Measurements from ENCODE around the gene LMF2. TPM values are rescaled to one million over a fixed set of nuclear protein-coding genes. Genes with fewer than 3 reads are reported as not detected.

Gene LMF2
- total and polyA plus RNA-seq, 7 experiments from 2014 or later, result 15.0 to 133 (median 114) TPM

DNA sequence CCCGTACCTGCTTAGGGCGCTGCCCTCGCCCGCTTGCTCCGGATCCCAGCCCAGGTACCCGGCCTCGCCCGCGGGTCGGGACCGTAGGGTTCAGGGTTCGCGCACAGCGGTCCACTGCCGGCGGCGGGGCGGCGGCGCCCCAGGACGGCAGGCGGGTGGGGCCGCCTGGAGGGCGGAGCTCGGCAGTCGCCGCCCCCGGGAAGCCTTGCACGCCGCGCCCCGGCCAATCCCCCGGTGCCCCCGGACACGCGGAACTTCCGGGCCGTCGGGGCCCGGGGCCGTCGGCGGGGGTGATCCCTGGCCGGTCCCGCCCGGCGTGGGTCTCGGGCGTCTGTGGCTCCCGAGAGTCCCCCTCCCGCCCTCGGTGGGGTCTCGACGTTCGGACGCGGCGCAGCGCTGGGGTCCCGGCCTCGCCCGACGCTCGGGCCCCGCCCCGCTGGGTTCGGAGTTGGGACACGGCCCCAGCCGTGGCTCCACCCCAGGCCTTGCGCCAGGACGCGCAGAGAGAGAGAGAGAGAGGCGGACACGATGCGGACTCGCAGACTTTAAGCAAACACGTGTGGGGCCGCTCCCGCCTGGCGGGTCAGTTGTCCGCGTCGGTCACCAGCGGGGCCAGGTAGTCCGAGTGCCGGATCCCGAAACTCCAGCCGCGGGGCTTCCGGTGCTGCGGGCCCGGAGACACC is 22.5 kb upstream of the LMF2 start, which contains the start of gene TYMP:
TYMP (minus strand) TSS at position 116 of the 683 bp plus-strand sequence. CDS start 303 bp downstream, outside the sequence.
- Mint-ChIP-seq H3K27ac (peak within 1 kb of the TSS in 7 of 9 donors; percentile 84 to 100 (median 92)), H3K36me3 (peaks cover 0 to 23% (median 0%) of the 10 kb centered on the region in 5 donors), H3K4me1 (peaks cover 0 to 49% (median 30%) of the 10 kb centered on the region in 7 donors), H3K27me3 (peaks cover 0 to 5% (median 0%) of the 10 kb centered on the region in 5 donors), H3K9me3 (no peaks in the 10 kb centered on the region), H3K4me3 (peak within 1 kb of the TSS; percentile 80 to 96 (median 87))
- Histone ChIP-seq H3K27ac (ENCODE audit: low read depth, low read length) (peak within 1 kb of the TSS; percentile 84), H3K36me3 (ENCODE audit: control insufficient read depth in 2 of 3, insufficient read depth in 3 of 3, low read length in 3 of 3) (no peaks in the 10 kb centered on the region), H3K4me1 (ENCODE audit: control insufficient read depth in 2 of 2, insufficient read depth in 2 of 2, low read length in 2 of 2) (peaks cover 5 to 14% of the 10 kb centered on the region in 2 donors), H3K4me3 (ENCODE audit: low read length) (peak within 1 kb of the TSS; percentile 86), H3K9me3 (ENCODE audit: control insufficient read depth in 2 of 3, low read length in 3 of 3) (no peaks in the 10 kb centered on the region), H3K27me3 (ENCODE audit: control insufficient read depth in 2 of 2, insufficient read depth in 2 of 2, low read length in 2 of 2) (no peaks in the 10 kb centered on the region)
- DNase-seq (peak in 4 of 9 donors; percentile 33 to 89 (median 52)), ATAC-seq (peak; percentile 23)
- intact Hi-C loops (cut with micrococcal nuclease), result loop anchor here (1.0 to 10.0 kb wide), 6 partner anchors 15 to 565 kb away; partner anchors contain the start of genes HDAC10 (in 1 of the 2), KLHDC7B (in 1 of the 2), NCAPH2 (in 1 of the 2) and PIM3 (in 1 of the 2)
- CTCF ChIA-PET, result interaction anchor here (1.0 to 1.1 kb wide), 2 partner anchors 33 to 91 kb away, joined by 3 read pairs; partner anchors contain the start of gene SYCE3
- POLR2A ChIA-PET, result interaction anchor here (0.6 to 7.1 kb wide), 7 partner anchors 9 to 98 kb away, joined by 3 to 127 read pairs (median 77); partner anchors contain the start of genes ARSA, LMF2 and NCAPH2

DNA sequence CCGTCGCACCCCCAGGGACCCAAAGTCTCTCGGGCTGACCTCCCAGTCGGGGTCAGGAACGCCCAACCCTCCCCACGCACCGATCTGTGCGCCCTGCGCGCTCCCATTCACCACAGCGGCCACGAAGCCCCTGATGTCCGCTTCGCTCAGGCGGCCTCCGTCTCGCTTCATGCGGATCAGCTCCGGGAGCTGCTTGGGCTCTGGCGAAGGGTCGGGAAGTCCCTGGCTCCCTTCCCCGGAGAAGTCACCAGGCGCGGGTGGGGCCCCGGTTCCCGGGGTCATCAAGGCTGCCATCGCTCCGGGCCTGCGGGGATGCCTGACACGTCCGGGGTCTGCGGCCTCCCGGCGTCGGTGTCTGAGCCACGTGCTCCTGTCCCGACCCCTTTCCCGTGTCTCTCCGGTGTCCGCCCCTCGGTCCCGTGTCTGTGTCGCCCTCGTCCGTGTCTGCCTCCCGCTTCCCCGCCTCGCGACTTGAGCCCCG is 22.0 kb upstream of the LMF2 start:
- ChIA-PET POLR2A (interaction anchor here (0.6 to 7.1 kb wide), 7 partner anchors 10 to 99 kb away, joined by 3 to 127 read pairs (median 77); partner anchors contain the start of genes ARSA, LMF2 and NCAPH2), CTCF (interaction anchor here (1.0 to 1.1 kb wide), 2 partner anchors 34 to 92 kb away, joined by 3 read pairs; partner anchors contain the start of gene SYCE3)
- H3K9me3 Mint-ChIP-seq, result no peaks in the 10 kb centered on the region
- H3K9me3 ChIP-seq (ENCODE audit: control insufficient read depth in 2 of 3, low read length in 3 of 3), result no peaks in the 10 kb centered on the region
- peaks cover 5 to 51% (median 34%) of the 10 kb centered on the region in 7 donors for H3K4me1 Mint-ChIP-seq
- peak overlapping the region in 4 of 10 donors; percentile 26 to 92 (median 62) for H3K4me3 Mint-ChIP-seq
- no peaks in the 10 kb centered on the region for H3K27me3 ChIP-seq (ENCODE audit: control insufficient read depth in 2 of 2, insufficient read depth in 2 of 2, low read length in 2 of 2)
- H3K4me1 ChIP-seq (ENCODE audit: control insufficient read depth in 2 of 2, insufficient read depth in 2 of 2, low read length in 2 of 2), result peaks cover 9 to 19% of the 10 kb centered on the region in 2 donors
- H3K36me3 ChIP-seq (ENCODE audit: control insufficient read depth in 2 of 3, insufficient read depth in 3 of 3, low read length in 3 of 3), result no peaks in the 10 kb centered on the region
- peak overlapping the region in 5 of 9 donors; percentile 48 to 90 (median 72) for H3K27ac Mint-ChIP-seq
- H3K27me3 Mint-ChIP-seq, result peaks cover 0 to 7% (median 0%) of the 10 kb centered on the region in 5 donors
- peak in 1 of 9 donors; percentile 19 for DNase-seq
- H3K4me3 ChIP-seq (ENCODE audit: low read length), result peak overlapping the region; percentile 20
- peak overlapping the region; percentile 84 for H3K27ac ChIP-seq (ENCODE audit: low read depth, low read length)
- no peak for ATAC-seq
- peaks cover 0 to 27% (median 0%) of the 10 kb centered on the region in 5 donors for H3K36me3 Mint-ChIP-seq
- intact Hi-C loops (cut with micrococcal nuclease), result loop anchor here (5.0 kb wide), 3 partner anchors 57 to 337 kb away; partner anchors contain the start of gene HDAC10 (in 1 of the 2)

- intact Hi-C loops (cut with micrococcal nuclease), result loop anchor here (5.0 kb wide), 3 partner anchors 57 to 337 kb away; partner anchors contain the start of gene HDAC10 (in 1 of the 2)
- H3K27ac Mint-ChIP-seq, result peak overlapping the region in 6 of 9 donors; percentile 28 to 90 (median 79)
- Histone ChIP-seq H3K9me3 (ENCODE audit: control insufficient read depth in 2 of 3, low read length in 3 of 3) (no peaks in the 10 kb centered on the region), H3K27me3 (ENCODE audit: control insufficient read depth in 2 of 2, insufficient read depth in 2 of 2, low read length in 2 of 2) (no peaks in the 10 kb centered on the region), H3K4me1 (ENCODE audit: control insufficient read depth in 2 of 2, insufficient read depth in 2 of 2, low read length in 2 of 2) (peaks cover 14 to 23% of the 10 kb centered on the region in 2 donors), H3K4me3 (ENCODE audit: low read length) (no peak overlapping the region), H3K36me3 (ENCODE audit: control insufficient read depth in 2 of 3, insufficient read depth in 3 of 3, low read length in 3 of 3) (peaks cover 0 to under 1% (median 0%) of the 10 kb centered on the region in 3 experiments), H3K27ac (ENCODE audit: low read depth, low read length) (no peak overlapping the region)
- DNase-seq (no peak), ATAC-seq (no peak)
- peaks cover 8 to 48% (median 32%) of the 10 kb centered on the region in 7 donors for H3K4me1 Mint-ChIP-seq
- peaks cover 0 to 8% (median 0%) of the 10 kb centered on the region in 5 donors for H3K27me3 Mint-ChIP-seq
- H3K9me3 Mint-ChIP-seq, result no peaks in the 10 kb centered on the region
- ChIA-PET POLR2A (interaction anchor here (0.6 to 7.1 kb wide), 9 partner anchors 10 to 297 kb away, joined by 3 to 127 read pairs (median 6); partner anchors contain the start of genes ARSA, KLHDC7B, LMF2 and NCAPH2), CTCF (interaction anchor here (1.1 to 1.7 kb wide), 3 partner anchors 11 to 93 kb away, joined by 3 to 6 read pairs (median 4); partner anchors contain the start of gene SYCE3)
- H3K4me3 Mint-ChIP-seq, result peak overlapping the region in 9 of 10 donors; percentile 42 to 92 (median 58)
- H3K36me3 Mint-ChIP-seq, result peaks cover 0 to 29% (median 0%) of the 10 kb centered on the region in 5 donors
Measured at GRCh38 chr22:50528682-50529415, 21.3 kb upstream of the LMF2 start.

DNA sequence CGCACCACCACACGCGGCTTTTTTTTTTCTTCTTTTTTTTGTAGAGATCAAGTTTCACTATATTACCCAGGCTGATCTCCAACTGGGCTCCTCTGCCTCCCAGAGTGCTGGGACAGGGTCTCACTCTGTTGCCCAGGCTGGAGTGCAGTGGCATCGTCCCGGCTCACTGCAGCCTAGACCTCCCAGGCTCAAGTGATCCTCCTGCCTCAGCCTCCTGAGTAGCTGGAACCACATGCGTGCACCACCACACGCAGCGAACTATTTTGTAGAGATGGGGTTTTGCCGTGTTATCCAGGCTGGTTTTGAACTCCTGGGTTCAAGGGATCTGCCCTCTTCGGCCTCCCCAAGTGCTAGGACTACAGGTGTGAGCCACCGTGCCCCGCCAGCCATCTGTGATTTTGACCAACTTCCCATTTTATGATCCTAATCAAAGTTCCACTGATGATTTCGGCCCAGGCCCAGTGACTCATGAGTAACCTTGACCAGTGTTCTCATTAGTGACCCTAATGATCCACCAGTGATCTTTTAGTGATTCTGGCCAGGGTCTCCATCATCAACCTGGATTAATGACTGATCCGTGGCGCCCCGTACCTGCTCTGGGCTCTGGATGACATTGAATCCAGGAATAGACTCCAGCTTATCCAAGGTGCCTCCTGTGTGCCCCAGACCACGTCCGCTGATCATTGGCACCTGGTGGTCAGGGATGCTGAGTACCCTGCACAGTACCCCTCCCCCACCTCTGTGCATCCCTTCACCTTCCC is 20.6 kb upstream of the LMF2 start:
- DNase-seq, result no peak
- no peak overlapping the region for H3K4me3 ChIP-seq (ENCODE audit: low read length)

More for the DNA sequence above, 20.6 kb upstream of the LMF2 start:
- Mint-ChIP-seq H3K36me3 (peaks cover 0 to 31% (median 0%) of the 10 kb centered on the region in 5 donors), H3K27me3 (peaks cover 0 to 8% (median 0%) of the 10 kb centered on the region in 5 donors), H3K4me1 (peaks cover 8 to 40% (median 32%) of the 10 kb centered on the region in 7 donors), H3K4me3 (peak overlapping the region; percentile 53 to 92 (median 68)), H3K27ac (peak overlapping the region; percentile 57 to 90 (median 81)), H3K9me3 (no peaks in the 10 kb centered on the region)
- Histone ChIP-seq H3K36me3 (ENCODE audit: control insufficient read depth in 2 of 3, insufficient read depth in 3 of 3, low read length in 3 of 3) (peaks cover 0 to 8% (median 4%) of the 10 kb centered on the region in 3 experiments), H3K4me1 (ENCODE audit: control insufficient read depth in 2 of 2, insufficient read depth in 2 of 2, low read length in 2 of 2) (peaks cover 14 to 23% of the 10 kb centered on the region in 2 donors), H3K9me3 (ENCODE audit: control insufficient read depth in 2 of 3, low read length in 3 of 3) (no peaks in the 10 kb centered on the region), H3K27me3 (ENCODE audit: control insufficient read depth in 2 of 2, insufficient read depth in 2 of 2, low read length in 2 of 2) (no peaks in the 10 kb centered on the region), H3K27ac (ENCODE audit: low read depth, low read length) (peak overlapping the region; percentile 27)
- ChIA-PET CTCF (interaction anchor here (1.6 to 1.7 kb wide), 2 partner anchors 12 to 93 kb away, joined by 4 to 6 read pairs; no protein-coding TSS in a partner anchor), POLR2A (interaction anchor here (0.6 to 7.1 kb wide), 7 partner anchors 11 to 297 kb away, joined by 3 to 127 read pairs (median 77); partner anchors contain the start of genes KLHDC7B, LMF2 and NCAPH2)
- no peak for ATAC-seq
- intact Hi-C loops (cut with micrococcal nuclease), result loop anchor here (1.0 to 5.0 kb wide), 4 partner anchors 55 to 336 kb away; partner anchors contain the start of gene HDAC10 (in 1 of the 2)

Measured in naive thymus-derived CD4-positive, alpha-beta T cell (primary cell).